NCI-H69 (cell line): ENCODE results near the gene UGT1A8.
"Not testable (repeated sequence)": the region's sequence is repeated elsewhere in the genome, so short reads cannot be mapped to it uniquely, and the experiment has no call there.

Experiments
- DNase-seq: peaks from one replicate; lab custom pipeline; 2025; lab: John Stamatoyannopoulos, UW

UGT1A8 gene

DNA sequence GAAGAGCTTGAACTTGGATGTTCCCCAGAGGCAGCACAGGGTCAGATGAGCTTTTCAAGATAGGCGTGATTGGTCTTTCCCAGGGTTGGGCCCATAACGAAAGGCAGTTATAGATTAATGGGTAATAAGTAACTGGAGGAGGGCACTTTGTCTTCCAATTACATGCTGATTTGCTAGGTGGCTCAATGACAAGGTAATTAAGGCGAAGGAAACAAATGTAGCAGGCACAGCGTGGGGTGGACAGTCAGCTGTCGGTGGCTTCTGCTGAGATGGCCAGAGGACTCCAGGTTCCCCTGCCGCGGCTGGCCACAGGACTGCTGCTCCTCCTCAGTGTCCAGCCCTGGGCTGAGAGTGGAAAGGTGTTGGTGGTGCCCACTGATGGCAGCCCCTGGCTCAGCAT lies 101.1 kb downstream of the UGT1A8 start, which contains the start of gene UGT1A4:
Gene UGT1A4, plus strand, starts transcription at position 185 of the 400 bp plus-strand sequence. Its CDS starts 85 bp downstream, at position 270.
- no peak for DNase-seq

DNA sequence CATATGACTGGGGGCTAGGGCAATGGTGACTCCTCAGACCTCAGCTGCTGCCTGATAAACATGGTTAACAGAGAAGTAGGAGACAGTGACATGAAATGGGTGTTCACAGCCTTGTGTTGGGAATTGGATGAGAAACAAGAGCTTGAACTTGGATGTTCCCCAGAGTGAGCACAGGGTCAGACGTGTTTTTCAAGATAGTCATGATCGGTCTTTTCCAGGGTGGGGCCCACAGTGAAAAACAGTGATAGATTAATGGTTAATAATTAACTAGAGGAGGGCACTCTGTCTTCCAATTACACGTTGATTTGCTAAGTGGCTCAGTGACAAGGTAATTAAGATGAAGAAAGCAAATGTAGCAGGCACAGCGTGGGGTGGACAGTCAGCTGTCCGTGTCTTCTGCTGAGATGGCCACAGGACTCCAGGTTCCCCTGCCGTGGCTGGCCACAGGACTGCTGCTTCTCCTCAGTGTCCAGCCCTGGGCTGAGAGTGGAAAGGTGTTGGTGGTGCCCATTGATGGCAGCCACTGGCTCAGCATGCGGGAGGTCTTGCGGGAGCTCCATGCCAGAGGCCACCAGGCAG lies 111.4 kb downstream of the UGT1A8 start, which contains the start of gene UGT1A3:
Gene UGT1A3, plus strand, starts transcription at position 320 of the 579 bp plus-strand sequence. Its CDS starts 85 bp downstream, at position 405.
- DNase-seq: no peak

DNA sequence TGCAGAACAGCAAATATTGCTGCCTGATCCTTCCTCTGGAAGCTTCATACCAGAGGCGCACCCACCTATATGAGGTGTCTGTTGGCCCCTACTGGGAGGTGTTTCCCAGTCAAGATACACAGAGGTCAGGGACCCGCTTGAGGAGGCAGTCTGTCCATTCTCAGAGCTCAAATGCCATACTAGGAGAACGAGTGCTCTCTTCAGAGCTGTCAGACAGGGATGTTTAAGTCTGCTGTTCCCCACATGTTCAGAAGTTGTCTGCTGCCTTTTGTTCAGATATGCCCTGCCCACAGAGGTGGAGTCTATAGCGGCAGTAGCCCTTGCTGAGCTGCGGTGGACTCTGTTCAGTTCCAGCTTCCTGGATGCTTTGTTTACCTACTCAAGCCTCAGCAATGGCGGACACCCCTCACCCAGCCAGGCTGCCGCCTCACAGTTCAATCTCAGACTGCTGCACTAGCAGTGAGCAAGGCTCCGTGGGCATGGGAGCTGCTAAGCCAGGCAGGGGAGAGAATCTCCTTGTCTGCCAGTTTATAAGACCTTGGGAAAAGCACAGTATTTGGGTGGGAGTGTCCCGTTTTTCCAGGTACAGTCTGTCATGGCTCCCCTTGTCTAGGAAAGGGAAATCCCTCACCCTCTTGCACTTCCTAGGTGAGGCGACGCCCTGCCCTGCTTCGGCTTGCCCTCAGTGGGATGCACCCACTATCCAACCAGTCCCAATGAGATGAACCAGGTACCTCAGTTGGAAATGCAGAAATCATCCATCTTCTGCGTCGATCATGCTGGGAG lies 119.6 kb downstream of the UGT1A8 start:
- DNase-seq: not testable (repeated sequence)

DNA sequence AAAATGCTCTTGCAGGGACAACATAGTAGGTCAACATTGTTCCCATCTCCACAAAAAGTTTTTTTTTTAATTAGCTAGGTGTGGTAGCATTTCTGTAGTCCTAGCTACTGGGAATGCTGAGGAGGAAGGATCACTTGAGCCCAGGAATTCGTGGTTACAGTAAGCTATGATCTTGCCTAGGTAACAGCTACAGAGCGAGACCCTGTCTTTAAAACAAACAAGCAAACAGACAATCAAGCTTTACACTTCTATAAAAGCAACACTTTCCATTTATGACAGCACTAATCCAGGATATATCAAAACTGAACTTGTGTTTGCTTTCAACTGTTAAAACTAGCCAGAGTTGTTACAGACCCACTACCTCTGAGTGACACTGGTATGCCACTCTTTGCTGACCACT lies 123.4 kb downstream of the UGT1A8 start:
- DNase-seq: no peak

DNA sequence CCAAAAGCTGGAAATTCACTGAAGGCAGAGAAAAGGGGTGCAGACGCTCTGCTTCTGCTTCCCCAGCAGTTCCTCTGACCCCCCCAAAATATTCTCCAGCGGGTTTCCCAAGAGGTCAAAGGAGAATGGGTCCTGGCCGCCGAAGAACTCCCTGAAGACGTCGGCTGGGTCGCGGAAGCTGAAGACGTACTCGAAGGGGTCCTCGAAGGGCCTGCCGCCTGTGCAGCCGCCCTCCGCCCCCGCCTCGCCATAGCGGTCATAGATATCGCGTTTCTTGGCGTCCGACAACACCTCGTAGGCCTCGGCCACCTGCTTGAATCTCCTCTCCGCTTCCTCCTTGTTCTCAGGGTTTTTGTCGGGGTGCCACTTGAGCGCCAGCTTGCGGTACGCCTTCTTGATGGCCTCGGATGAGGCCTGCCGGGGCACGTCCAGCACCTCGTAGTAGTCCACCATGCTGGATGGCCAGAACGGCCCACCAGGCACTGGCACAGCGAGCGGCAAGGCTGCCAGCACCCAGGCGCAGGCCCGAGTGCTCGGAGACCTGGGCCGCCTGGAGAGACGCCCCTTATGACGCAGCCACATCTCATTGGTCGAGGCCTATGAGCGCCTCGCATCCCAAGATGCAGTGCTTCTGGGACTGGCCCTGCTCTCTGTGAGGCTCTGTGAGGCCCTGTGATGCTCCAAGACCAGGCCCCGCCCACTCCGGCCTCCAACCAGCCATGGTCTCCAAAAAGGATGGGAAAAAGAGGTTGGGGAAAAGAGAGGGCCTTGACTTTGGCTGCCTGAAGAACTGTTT lies 126.2 kb downstream of the UGT1A8 start:
- no peak for DNase-seq

DNA sequence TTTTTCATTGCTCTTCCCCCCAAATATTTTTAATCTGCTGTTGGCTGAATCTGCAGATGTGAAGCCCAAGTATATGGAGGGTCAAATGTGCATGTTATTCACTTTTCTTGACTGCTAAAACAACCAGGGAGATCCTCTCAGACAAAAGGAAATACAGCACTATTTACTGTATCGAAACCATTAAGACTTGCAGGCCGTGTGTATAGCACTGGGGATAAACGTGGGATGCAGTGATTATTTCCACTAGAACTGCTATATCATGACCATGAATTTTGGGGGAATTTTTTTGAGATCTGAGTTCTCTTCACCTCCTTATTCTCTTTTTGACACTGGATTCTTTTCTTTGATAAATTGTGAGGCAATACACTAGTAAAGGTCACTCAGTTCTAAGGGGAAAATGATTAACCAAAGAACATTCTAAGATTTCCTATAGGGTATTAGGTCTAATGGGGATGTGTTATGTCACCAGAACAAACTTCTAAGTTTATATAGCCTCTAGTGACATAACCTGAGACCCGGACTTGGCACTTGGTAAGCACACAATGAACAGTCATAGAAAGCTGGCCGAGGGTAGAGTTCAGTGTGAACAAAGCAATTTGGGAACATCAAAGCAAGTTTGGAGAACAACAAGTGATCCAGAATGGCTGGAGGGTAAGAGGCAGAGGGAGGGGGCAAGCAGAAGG lies 127.8 kb downstream of the UGT1A8 start:
- DNase-seq: no peak

DNA sequence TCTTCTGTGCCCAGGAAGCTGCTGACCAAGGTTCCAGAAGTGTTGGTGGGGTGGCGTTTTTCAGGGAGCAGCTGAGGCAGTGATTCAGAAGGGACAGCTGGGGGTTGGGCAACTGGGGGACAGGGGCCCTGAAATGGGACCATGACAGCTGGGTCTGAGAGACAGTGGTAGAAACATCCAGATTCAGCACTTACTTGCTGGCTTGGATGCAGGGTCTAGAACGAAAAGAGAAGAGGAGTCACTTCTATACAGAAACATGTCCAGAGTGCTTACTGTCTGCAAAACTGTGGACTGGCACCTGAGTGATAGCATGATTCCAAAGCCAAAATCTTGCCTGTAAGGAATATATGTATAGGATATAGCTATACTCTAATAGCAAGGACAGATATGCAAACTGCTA lies 128.4 kb downstream of the UGT1A8 start:
- not testable (repeated sequence) for DNase-seq

DNA sequence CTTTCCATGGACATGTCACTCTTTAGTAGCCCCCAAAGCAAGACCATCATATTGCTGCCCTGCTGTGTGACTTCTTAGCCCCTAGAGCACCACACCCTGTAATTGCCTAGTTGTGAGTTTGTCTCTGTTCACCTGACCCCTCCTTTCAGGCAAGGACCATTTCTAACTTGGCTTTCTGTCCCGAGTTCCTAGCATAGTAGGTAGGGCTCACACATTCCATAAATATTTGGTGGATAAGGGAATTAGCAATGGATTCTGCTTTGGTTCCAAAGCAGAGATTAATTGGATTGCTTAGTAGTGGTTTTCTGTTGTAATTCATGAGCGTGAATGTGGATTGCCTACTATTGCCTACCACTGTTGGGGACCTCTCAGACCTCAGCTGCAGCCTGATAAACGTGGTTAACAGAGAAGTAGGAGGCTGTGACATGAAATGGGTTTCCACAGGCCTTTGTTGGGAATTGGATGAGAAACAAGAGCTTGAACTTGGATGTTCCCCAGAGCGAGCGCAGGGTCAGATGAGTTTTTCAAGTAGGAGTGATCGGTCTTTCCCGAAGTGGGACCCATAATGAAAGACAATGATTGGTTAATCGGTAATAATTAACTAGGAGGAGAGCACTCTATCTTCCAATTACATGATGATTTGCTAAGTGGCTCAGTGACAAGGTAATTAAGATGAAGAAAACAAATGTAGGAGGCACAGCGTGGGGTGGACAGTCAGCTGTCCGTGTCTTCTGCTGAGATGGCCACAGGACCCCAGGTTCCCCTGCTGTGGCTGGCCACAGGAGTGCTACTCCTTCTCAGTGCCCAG lies 129.2 kb downstream of the UGT1A8 start:
- no peak for DNase-seq

DNA sequence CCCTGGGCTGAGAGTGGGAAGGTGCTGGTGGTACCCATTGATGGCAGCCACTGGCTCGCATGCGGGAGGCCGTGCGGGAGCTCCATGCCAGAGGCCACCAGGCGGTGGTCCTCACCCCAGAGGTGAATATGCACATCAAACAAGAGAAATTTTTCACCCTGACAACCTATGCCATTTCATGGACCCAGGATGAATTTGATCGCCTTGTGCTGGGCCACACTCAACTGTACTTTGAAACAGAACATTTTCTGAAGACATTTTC lies 129.8 kb downstream of the UGT1A8 start:
- no peak for DNase-seq

DNA sequence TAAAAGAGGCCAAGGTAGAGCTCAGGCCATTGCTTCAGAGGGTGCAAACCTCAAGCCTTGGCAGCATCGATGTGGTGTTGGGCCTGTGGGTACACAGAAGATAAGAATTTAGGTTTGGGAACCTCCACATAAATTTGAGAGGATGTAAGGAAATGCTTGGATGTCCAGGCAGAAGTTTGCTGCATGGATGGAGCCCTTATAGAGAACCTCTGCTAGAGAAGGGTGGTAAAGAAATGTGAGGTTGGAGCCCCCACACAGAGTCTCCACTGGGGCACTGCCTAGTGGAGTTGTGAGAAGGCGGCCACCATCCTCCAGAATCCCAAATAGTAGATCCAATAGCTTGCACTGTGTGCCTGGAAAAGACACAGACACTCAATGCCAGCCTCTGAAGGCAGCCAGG lies 133.3 kb downstream of the UGT1A8 start:
- DNase-seq: not testable (repeated sequence)

DNA sequence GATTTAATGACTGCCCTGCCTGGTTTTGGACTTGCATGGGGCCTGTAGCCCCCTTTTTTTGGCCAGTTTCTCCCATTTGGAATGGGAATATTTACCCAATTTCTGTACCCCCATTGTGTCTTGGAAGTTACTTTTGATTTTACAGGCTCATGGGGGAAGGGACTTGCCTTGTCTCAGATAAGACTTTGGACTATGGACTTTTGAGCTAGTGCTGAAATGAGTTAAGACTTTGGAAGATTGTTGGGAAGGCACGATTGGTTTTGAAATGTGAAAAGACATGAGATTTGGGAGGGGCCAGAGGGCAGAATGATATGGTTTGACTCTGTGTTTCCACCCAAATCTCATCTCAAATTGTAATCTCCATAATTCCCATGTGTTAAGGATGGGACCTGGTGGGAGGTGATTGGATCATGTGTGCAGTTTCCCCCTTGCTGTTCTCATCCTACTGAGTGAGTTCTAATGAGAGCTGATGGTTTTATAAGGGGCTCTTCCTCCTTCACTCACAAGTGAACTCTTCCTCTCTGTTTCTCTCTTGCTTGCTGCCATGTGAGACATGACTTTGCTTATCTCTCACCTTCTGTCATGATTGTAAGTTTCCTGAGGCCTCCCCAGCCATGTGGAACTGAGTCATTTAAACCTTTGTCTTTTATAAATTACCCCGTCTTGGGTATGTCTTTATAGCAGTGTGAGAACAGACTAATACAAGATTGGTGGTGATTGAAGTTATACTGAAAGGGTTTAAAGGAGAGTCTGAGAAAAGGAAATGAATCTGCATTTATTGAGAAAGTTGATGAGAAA lies 134.0 kb downstream of the UGT1A8 start:
- DNase-seq: not testable (repeated sequence)

DNA sequence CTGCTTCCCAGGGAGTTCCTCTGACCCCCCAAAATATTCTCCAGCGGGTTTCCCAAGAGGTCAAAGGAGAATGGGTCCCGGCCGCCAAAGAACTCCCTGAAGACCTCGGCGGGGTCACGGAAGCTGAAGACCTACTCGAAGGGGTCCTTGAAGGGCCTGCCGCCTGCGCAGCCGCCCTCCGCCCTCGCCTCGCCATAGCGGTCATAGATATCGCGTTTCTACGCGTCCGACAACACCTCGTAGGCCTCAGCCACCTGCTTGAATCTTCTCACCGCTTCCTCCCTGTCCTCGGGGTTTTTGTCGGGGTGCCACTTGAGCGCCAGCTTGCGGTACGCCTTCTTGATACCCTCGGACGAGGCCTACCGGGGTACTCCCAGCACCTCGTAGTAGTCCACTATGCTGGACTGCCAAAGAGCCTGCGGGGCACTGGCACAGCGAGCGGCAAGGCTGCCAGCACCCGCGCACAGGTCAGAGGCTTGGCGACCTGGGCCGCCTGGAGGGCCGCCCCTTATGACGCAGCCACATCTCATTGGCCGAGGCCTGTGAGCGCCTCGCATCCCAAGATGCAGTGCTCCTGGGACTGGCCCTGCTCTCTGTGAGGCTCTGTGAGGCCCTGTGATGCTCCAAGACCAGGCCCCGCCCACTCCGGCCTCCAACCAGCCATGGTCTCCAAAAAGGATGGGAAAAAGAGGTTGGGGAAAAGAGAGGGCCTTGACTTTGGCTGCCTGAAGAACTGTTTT lies 137.6 kb downstream of the UGT1A8 start:
- DNase-seq: no peak

DNA sequence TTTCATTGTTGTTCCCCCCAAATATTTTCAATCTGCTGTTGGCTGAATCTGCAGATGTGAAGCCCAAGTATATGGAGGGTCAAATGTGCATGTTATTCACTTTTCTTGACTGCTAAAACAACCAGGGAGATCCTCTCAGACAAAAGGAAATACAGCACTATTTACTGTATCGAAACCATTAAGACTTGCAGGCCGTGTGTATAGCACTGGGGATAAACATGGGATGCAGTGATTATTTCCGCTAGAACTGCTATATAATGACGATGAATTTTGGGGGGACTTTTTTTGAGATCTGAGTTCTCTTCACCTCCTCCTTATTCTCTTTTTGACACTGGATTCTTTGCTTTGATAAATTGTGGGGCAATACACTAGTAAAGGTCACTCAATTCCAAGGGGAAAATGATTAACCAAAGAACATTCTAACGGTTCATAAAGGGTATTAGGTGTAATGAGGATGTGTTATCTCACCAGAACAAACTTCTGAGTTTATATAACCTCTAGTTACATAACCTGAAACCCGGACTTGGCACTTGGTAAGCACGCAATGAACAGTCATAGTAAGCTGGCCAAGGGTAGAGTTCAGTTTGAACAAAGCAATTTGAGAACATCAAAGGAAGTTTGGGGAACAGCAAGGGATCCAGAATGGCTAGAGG lies 139.1 kb downstream of the UGT1A8 start:
- DNase-seq: no peak

DNA sequence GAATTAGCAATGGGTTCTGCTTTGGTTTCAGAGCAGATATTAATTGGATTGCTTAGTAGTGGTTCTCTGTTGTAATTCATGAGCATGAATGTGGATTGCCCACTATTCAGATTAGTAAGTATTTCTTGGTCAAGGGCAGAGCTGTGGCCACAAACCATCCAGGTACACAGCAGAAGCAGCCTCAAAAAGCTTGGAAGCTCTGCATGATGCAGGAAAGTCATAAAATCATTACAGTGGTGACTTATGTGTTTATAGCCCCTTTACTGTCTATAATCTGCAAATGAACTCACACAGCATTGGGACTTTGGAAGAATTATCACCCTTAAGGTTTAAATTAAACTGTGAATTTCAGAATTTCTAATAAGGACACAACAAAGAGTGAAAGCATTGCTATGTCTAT lies 140.7 kb downstream of the UGT1A8 start:
- no peak for DNase-seq

DNA sequence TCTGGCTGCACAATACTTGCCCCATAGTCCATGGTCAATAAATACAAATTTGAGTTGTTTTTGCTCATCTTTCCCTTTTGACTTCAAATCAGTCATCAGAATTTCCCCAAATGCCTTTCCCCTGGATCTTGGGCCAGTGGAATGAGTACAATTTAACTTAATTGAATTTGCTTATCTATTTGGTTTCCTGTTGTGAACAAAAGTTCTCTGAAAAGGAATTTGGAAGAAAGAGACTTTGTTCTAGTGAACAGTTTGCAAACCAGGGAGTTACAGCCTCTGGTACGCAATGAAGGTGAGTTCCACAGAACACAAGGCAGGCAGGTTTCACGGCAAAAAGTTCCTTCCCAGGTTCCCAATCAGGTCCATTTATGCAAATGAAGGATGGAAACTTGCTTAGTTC lies 141.4 kb downstream of the UGT1A8 start:
- DNase-seq: no peak

DNA sequence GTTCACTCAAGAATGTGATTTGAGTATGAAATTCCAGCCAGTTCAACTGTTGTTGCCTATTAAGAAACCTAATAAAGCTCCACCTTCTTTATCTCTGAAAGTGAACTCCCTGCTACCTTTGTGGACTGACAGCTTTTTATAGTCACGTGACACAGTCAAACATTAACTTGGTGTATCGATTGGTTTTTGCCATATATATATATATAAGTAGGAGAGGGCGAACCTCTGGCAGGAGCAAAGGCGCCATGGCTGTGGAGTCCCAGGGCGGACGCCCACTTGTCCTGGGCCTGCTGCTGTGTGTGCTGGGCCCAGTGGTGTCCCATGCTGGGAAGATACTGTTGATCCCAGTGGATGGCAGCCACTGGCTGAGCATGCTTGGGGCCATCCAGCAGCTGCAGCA lies 142.6 kb downstream of the UGT1A8 start, which contains the start of gene UGT1A1:
Gene UGT1A1, plus strand, starts transcription at position 228 of the 400 bp plus-strand sequence. Its CDS starts 18 bp downstream, at position 246.
- no peak for DNase-seq

DNA sequence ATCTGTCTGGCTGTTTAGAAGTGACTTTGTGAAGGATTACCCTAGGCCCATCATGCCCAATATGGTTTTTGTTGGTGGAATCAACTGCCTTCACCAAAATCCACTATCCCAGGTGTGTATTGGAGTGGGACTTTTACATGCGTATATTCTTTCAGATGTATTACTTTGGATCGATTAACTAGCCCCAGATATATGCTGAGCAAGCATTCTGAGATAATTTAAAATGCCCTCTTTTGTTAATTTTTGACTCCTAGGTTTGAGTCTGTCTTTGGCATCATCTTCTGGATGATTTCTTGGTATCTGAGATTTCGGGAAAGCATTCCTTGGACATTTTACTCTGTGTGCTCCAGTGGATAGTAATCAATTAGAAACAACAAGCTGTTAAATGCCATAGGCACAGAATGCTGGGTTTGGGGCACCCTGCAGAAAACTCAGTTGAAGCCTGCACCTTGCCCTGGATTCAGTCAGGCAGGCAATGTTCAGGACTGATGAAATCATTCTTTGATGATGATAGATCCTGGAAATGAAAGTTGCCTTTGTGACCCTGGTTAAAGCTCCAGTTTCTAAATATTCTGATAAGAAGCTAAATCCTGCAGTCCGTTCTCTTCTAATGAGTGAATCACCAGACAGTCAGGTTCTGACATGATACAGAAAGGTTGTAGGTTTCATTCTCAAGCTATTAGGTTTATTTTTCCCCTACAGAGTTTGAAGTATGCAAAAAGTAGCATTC lies 143.8 kb downstream of the UGT1A8 start:
- DNase-seq: no peak

DNA sequence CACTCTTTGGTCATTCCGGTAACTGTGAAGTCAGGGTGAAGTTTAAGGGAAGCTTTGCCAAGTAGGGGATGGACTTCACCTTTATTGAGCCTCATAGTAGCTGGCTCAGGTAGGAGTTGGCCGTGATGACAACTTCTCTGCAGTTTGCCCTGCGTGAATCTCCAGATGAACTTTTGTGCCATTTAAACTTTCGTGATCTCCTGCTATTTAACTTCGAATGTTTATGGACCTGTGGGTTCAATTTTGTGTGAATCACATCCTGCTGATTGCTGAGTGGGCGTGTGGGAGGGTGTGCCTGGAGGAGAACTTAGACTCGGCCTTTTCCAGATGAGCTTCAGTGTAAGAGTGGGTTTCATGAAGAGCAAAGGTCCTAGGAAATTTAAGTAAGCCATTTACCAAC lies 146.8 kb downstream of the UGT1A8 start:
- DNase-seq: no peak

DNA sequence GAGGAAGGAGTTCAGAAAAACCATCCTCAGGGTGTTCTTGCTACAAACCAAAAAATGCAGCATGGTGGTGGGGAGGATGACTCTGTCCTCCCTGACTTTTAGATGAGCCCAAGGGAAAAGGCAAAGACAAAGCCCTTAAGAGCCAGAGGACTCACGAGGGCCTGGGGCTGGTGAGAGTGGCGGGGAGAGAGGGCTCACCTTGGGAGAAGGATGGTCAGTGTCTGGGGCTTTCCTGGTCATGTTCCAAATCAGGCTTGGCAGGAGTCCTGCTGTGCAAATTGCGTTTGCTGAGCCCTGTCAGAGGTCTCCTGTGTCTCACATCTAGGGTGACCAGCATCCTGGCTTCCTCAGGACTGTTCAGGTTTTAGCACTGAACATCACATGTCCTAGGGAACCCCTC lies 147.3 kb downstream of the UGT1A8 start:
- DNase-seq: no peak
